AML-193 (cell line): ENCODE results near the gene DGLUCY.
A peak's percentile ranks its signal among the peaks of the same experiment; 100 is the strongest.
"Not testable (repeated sequence)": the region's sequence is repeated elsewhere in the genome, so short reads cannot be mapped to it uniquely, and the experiment has no call there.

Experiments
- DNase-seq, 2 experiments: peaks; one replicate each; lab custom pipeline; 2025; lab: John Stamatoyannopoulos, UW

Gene DGLUCY

GRCh38 chr14:91111443-91111842, 2.4 kb upstream of the DGLUCY start:
- DNase-seq, result no peak

GRCh38 chr14:91112194-91112593, 1.7 kb upstream of the DGLUCY start:
- no peak for DNase-seq

GRCh38 chr14:91114079-91115065, 499 bp downstream of the DGLUCY start:
- DNase-seq, result peak; percentile 59 to 80

- DNase-seq, result no peak
Measured at GRCh38 chr14:91115986-91116770, 2.3 kb downstream of the DGLUCY start.

GRCh38 chr14:91116913-91117588, 3.2 kb downstream of the DGLUCY start:
- no peak for DNase-seq

GRCh38 chr14:91117960-91118359, 4.1 kb downstream of the DGLUCY start:
- DNase-seq, result no peak

- no peak for DNase-seq
Measured at GRCh38 chr14:91118511-91119068, 4.7 kb downstream of the DGLUCY start.

- no peak for DNase-seq
Measured at GRCh38 chr14:91119556-91120311, 5.9 kb downstream of the DGLUCY start.

- DNase-seq, result no peak
Measured at GRCh38 chr14:91123201-91123600, 9.3 kb downstream of the DGLUCY start.

GRCh38 chr14:91124406-91125270, 10.8 kb downstream of the DGLUCY start:
- not testable (repeated sequence) for DNase-seq

GRCh38 chr14:91125271-91125660, 11.4 kb downstream of the DGLUCY start:
- DNase-seq, result no peak

GRCh38 chr14:91125801-91126200, 11.9 kb downstream of the DGLUCY start:
- DNase-seq, result no peak

- DNase-seq, result no peak
Measured at GRCh38 chr14:91126761-91127160, 12.9 kb downstream of the DGLUCY start.

GRCh38 chr14:91127401-91127801, 13.5 kb downstream of the DGLUCY start:
- DNase-seq, result no peak

- DNase-seq, result no peak
Measured at GRCh38 chr14:91127924-91128323, 14.1 kb downstream of the DGLUCY start.

- no peak for DNase-seq
Measured at GRCh38 chr14:91128699-91129098, 14.8 kb downstream of the DGLUCY start.

- no peak for DNase-seq
Measured at GRCh38 chr14:91129261-91129660, 15.4 kb downstream of the DGLUCY start.

GRCh38 chr14:91135039-91135438, 21.2 kb downstream of the DGLUCY start:
- no peak for DNase-seq

GRCh38 chr14:91138511-91139359, 24.9 kb downstream of the DGLUCY start:
- peak; percentile 48 to 68 for DNase-seq
